HEK293 (cell line): ENCODE measurements around the gene PRSS33.

Experiments used
- CTCF ChIA-PET: fragments of 350-600 bp; formaldehyde crosslinking; extraction: SDS; loops from one replicate; lab custom pipeline; 2021; ENCODE audit warnings: antibody characterized with exemption; lab: Yijun Ruan, JAX
- POLR2A ChIA-PET: fragments of 300-600 bp; formaldehyde crosslinking; extraction: SDS; loops from one replicate; lab custom pipeline; 2020; ENCODE audit warnings: antibody characterized with exemption, inconsistent platforms; lab: Yijun Ruan, JAX
- H3K27ac ChIP-seq: fragments of 200-500 bp; sonication (Bioruptor generic); 2 replicates; pipeline ENCODE4 v1.5.1; 2014; ENCODE audit warnings: low read depth, low read length, control low read depth, inconsistent platforms; ENCODE audit errors: extremely low read depth
- H3K36me3 ChIP-seq, 2 experiments: fragments of 200-500 bp in 1 of 2; sonication (Bioruptor generic) in 1 of 2; 1 replicate in 1 of 2; 2 replicates in 1 of 2; pipeline ENCODE4 v1.5.1; 2014 to 2017; ENCODE audit warnings: inconsistent platforms in 2 of 2, low read length in 2 of 2; ENCODE audit not compliant: control insufficient read depth in 2 of 2, insufficient read depth in 1 of 2
- H3K4me1 ChIP-seq: fragments of 200-500 bp; sonication (Bioruptor generic); 2 replicates; pipeline ENCODE4 v1.5.1; 2014; ENCODE audit warnings: mild to moderate bottlenecking, low read length, inconsistent platforms; ENCODE audit not compliant: control insufficient read depth, insufficient read depth
- H3K4me3 ChIP-seq: 2 replicates; pipeline ENCODE4 v1.5.1; 2011; ENCODE audit warnings: low read depth, mild to moderate bottlenecking, control low read depth, low read length, moderate library complexity
- H3K9me3 ChIP-seq: fragments of 200-500 bp; sonication (Bioruptor generic); 2 replicates; pipeline ENCODE4 v1.5.1; 2014; ENCODE audit warnings: low read depth, low read length, inconsistent platforms; ENCODE audit not compliant: control insufficient read depth, insufficient read depth
- BCL11A ChIP-seq: fragments of 450-650 bp; formaldehyde crosslinking; IDR thresholded peaks from 2 replicates; pipeline ENCODE4 v1.5.1; 2016; ENCODE audit warnings: low read depth, missing biosample characterization, missing genetic modification characterization
- INSM2 ChIP-seq: fragments of 450-650 bp; formaldehyde crosslinking; IDR thresholded peaks from 2 replicates; pipeline ENCODE4 v1.5.1; 2016; ENCODE audit warnings: missing biosample characterization, missing genetic modification characterization
- OVOL3 ChIP-seq: fragments of 450-650 bp; formaldehyde crosslinking; IDR thresholded peaks from 2 replicates; pipeline ENCODE4 v1.5.1; 2016; ENCODE audit warnings: missing biosample characterization, missing genetic modification characterization
- TRIM28 ChIP-seq: IDR thresholded peaks from 2 replicates; pipeline ENCODE4 v1.6.1; 2011; ENCODE audit warnings: low read length, control low read depth, borderline replicate concordance
- ZFHX2 ChIP-seq: fragments of 450-650 bp; formaldehyde crosslinking; conservative IDR thresholded peaks from 2 replicates; pipeline ENCODE4 v1.5.1; 2016; ENCODE audit warnings: missing biosample characterization, missing genetic modification characterization
- ZFP69B ChIP-seq: fragments of 450-650 bp; formaldehyde crosslinking; IDR thresholded peaks from 2 replicates; pipeline ENCODE4 v1.5.1; 2016; ENCODE audit warnings: missing biosample characterization, missing genetic modification characterization
- ZNF148 ChIP-seq: fragments of 450-650 bp; formaldehyde crosslinking; IDR thresholded peaks from 2 replicates; pipeline ENCODE4 v1.5.0; 2017; ENCODE audit warnings: missing biosample characterization, missing genetic modification characterization, borderline replicate concordance
- ZNF169 ChIP-seq: fragments of 450-650 bp; formaldehyde crosslinking; IDR thresholded peaks from 2 replicates; pipeline ENCODE4 v1.5.1; 2016; ENCODE audit warnings: missing biosample characterization, missing genetic modification characterization
- ZNF221 ChIP-seq: fragments of 450-650 bp; formaldehyde crosslinking; IDR thresholded peaks from 2 replicates; pipeline ENCODE4 v1.5.1; 2017; ENCODE audit warnings: missing biosample characterization, missing genetic modification characterization, borderline replicate concordance
- ZNF24 ChIP-seq: fragments of 450-650 bp; formaldehyde crosslinking; IDR thresholded peaks from 2 replicates; pipeline ENCODE4 v1.5.1; 2016; ENCODE audit warnings: missing biosample characterization, missing genetic modification characterization
- ZNF274 ChIP-seq, 2 experiments: fragments of 200-500 bp in 1 of 2; fragments of 450-650 bp in 1 of 2; sonication (Bioruptor generic) in 1 of 2; formaldehyde crosslinking in 1 of 2; IDR thresholded peaks; 2 replicates each; pipeline versions ENCODE4 v1.5.1 to v1.6.1; 2014 to 2016; ENCODE audit warnings: borderline replicate concordance in 1 of 2, inconsistent platforms in 1 of 2, low read length in 1 of 2, missing biosample characterization in 1 of 2, missing genetic modification characterization in 1 of 2
- ZNF335 ChIP-seq: fragments of 450-650 bp; formaldehyde crosslinking; conservative IDR thresholded peaks from 2 replicates; pipeline ENCODE4 v1.5.1; 2016; ENCODE audit warnings: missing biosample characterization, missing genetic modification characterization
- ZNF404 ChIP-seq: fragments of 450-650 bp; formaldehyde crosslinking; IDR thresholded peaks from 2 replicates; pipeline ENCODE4 v1.5.1; 2017; ENCODE audit warnings: missing biosample characterization, missing genetic modification characterization
- ZNF426 ChIP-seq: fragments of 450-650 bp; formaldehyde crosslinking; IDR thresholded peaks from 2 replicates; pipeline ENCODE4 v1.5.1; 2017; ENCODE audit warnings: missing biosample characterization, missing genetic modification characterization, mild to moderate bottlenecking, inconsistent platforms, moderate library complexity
- ZNF518A ChIP-seq: fragments of 450-650 bp; formaldehyde crosslinking; conservative IDR thresholded peaks from 2 replicates; pipeline ENCODE4 v1.5.1; 2016; ENCODE audit warnings: low read depth, missing biosample characterization, missing genetic modification characterization
- ZNF600 ChIP-seq: fragments of 450-650 bp; formaldehyde crosslinking; IDR thresholded peaks from 2 replicates; pipeline ENCODE4 v1.5.1; 2016; ENCODE audit warnings: missing biosample characterization, missing genetic modification characterization
- ZNF610 ChIP-seq: fragments of 450-650 bp; formaldehyde crosslinking; IDR thresholded peaks from 2 replicates; pipeline ENCODE4 v1.5.1; 2016; ENCODE audit warnings: missing biosample characterization, missing genetic modification characterization, borderline replicate concordance
- ZNF623 ChIP-seq: fragments of 450-650 bp; formaldehyde crosslinking; IDR thresholded peaks from 2 replicates; pipeline ENCODE4 v1.5.1; 2016; ENCODE audit warnings: missing biosample characterization, missing genetic modification characterization
- ZNF654 ChIP-seq: fragments of 450-650 bp; formaldehyde crosslinking; IDR thresholded peaks from 2 replicates; pipeline ENCODE4 v1.5.1; 2016; ENCODE audit warnings: low read depth, missing biosample characterization, missing genetic modification characterization
- ZNF677 ChIP-seq: fragments of 450-650 bp; IDR thresholded peaks from 2 replicates; pipeline ENCODE4 v1.5.0; 2018; ENCODE audit warnings: missing biosample characterization, mild to moderate bottlenecking, missing genetic modification characterization, moderate library complexity
- ZNF707 ChIP-seq: fragments of 450-650 bp; formaldehyde crosslinking; IDR thresholded peaks from 2 replicates; pipeline ENCODE4 v1.5.1; 2016; ENCODE audit warnings: missing biosample characterization, missing genetic modification characterization
- ZNF76 ChIP-seq: fragments of 450-650 bp; formaldehyde crosslinking; IDR thresholded peaks from 2 replicates; pipeline ENCODE4; 2016; ENCODE audit warnings: low read depth, missing biosample characterization, missing genetic modification characterization, borderline replicate concordance
- ZSCAN16 ChIP-seq: fragments of 450-650 bp; formaldehyde crosslinking; IDR thresholded peaks from 2 replicates; pipeline ENCODE4 v1.5.1; 2016; ENCODE audit warnings: missing biosample characterization, missing genetic modification characterization

The PRSS33 gene

GRCh38 chr16:2752035-2752849 is 35.1 kb downstream of the PRSS33 start, which contains the start of gene SRRM2 (continued):
- no peak for TF ChIP-seq ZNF404 (tag by site-specific recombination)
- peak; percentile 65; the same call in 1 of the 2 replicates for TF ChIP-seq ZNF677 (tag by site-specific recombination)
- peak; percentile 66; the same call in 1 of the 2 replicates for TF ChIP-seq ZNF148 (tag by site-specific recombination)
- TF ChIP-seq, all 188 proteins: peak for 70

- peak overlapping the region; percentile 97 for H3K27ac ChIP-seq
- ChIA-PET CTCF (interaction anchor here (0.7 to 1.3 kb wide), 2 partner anchors 93 to 116 kb away, joined by 3 to 4 read pairs; no protein-coding TSS in a partner anchor), POLR2A (interaction anchor here (0.9 to 1.4 kb wide), 3 partner anchors 43 to 116 kb away, joined by 3 read pairs; no protein-coding TSS in a partner anchor)
- H3K36me3 ChIP-seq: peaks cover 3 to 46% of the 10 kb centered on the region in 2 experiments; a peak in 2 of 3 replicates
- peak overlapping the region; percentile 96 for H3K4me3 ChIP-seq
- peaks cover 5% of the 10 kb centered on the region for H3K4me1 ChIP-seq
- H3K9me3 ChIP-seq: no peaks in the 10 kb centered on the region
- TF ChIP-seq ZNF623 (tag by site-specific recombination): no peak
- no peak for TF ChIP-seq ZNF518A
- no peak for TF ChIP-seq INSM2
- TF ChIP-seq ZNF274 (IDR thresholded peaks at IDR 0.05; ENCODE audit: low read length): no peak
- no peak for TF ChIP-seq ZNF274 (tag by site-specific recombination; IDR thresholded peaks at IDR 0.05; ENCODE audit: borderline replicate concordance)
- peak; percentile 66; the same call in 1 of the 2 replicates for TF ChIP-seq ZFP69B (tag by site-specific recombination)
- peak; percentile 47; the same call in 1 of the 2 replicates for TF ChIP-seq ZNF600 (tag by site-specific recombination)
- TF ChIP-seq TRIM28: peak; percentile 80; the same call in 1 of the 2 replicates
- no peak for TF ChIP-seq ZNF610
Observed at GRCh38 chr16:2751577-2752034, 35.8 kb downstream of the PRSS33 start.

GRCh38 chr16:2749936-2750335 is 37.4 kb downstream of the PRSS33 start:
- H3K9me3 ChIP-seq: no peaks in the 10 kb centered on the region
- peaks cover 2% of the 10 kb centered on the region for H3K4me1 ChIP-seq
- CTCF ChIA-PET: no interaction called here
- POLR2A ChIA-PET: no interaction called here
- no peak overlapping the region for H3K27ac ChIP-seq
- peaks cover 0 to 30% of the 10 kb centered on the region in 2 experiments; a peak in 2 of 3 replicates for H3K36me3 ChIP-seq
- no peak overlapping the region for H3K4me3 ChIP-seq
- TF ChIP-seq ZNF76 (no peak), ZFHX2 (tag by site-specific recombination) (no peak), BCL11A (tag by site-specific recombination) (no peak), ZNF169 (tag by site-specific recombination) (no peak), ZNF654 (no peak), ZNF426 (no peak), TRIM28 (no peak), ZNF221 (tag by site-specific recombination) (no peak), ZNF24 (no peak), ZNF274 (IDR thresholded peaks at IDR 0.05; ENCODE audit: low read length) (no peak), ZNF274 (tag by site-specific recombination; IDR thresholded peaks at IDR 0.05; ENCODE audit: borderline replicate concordance) (no peak), OVOL3 (tag by site-specific recombination) (no peak), ZNF707 (tag by site-specific recombination) (no peak), ZNF335 (tag by site-specific recombination) (no peak), ZSCAN16 (tag by site-specific recombination) (no peak)
